ENCODE results near the gene UGT1A9.
A peak's percentile ranks its signal among the peaks of the same experiment; 100 is the strongest.

UGT1A9 gene

DNA sequence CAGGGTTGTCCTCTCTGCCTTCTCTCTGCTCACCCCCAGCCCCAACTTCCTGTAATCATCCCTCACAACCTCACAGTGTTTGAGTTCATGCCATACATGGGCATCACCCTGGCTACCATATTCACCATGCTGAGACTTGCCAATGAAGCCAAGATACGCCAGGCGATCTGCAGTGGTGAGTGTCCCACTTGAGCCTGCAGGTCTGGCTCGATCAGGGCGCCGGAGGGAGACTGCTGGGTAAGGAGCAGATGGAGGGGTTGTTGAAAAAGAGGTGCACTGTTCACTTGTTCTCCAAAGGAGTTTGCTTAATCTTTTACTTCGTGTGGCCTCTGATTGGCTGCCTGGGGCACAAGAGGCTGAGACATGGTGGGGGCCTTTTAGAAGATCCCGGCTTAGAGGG is 121.0 kb downstream of the UGT1A9 start:
- FAIRE-seq (no peak), DNase-seq (ENCODE audit: insufficient read length, low spot score) (no peak)

DNA sequence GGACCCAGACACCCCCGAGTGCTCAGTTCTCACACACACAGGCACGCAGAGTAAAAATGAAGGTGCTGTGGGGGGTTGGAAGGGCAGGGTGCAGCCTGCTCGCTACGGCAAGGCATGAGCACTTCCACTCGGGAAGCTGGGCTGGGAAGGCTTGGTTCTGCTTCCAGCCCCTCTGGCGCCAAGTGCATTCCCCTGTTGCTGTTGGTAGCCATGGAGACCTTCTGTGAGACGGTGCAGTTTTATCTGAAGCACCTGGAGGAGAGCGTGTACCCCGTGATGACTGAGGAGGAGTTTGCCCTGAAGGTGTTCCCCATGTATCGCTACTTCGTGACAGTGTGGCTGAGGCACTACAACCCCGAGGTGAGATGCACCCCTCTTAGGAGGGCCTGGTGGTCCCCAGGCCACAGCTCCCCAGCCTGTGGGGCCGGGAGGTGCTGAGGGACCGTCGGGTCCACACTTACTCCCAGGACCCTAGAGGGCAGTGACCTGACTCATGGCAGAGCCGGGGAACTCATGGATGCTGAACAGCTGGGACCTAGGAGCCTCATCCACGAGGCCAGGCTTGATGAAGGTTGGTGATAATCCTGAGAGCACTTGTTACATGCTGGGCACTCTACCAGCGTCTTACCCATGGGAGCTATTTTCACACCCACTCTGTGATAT is 121.9 kb downstream of the UGT1A9 start:
- no peak for FAIRE-seq
- DNase-seq (ENCODE audit: insufficient read length, low spot score), result no peak

DNA sequence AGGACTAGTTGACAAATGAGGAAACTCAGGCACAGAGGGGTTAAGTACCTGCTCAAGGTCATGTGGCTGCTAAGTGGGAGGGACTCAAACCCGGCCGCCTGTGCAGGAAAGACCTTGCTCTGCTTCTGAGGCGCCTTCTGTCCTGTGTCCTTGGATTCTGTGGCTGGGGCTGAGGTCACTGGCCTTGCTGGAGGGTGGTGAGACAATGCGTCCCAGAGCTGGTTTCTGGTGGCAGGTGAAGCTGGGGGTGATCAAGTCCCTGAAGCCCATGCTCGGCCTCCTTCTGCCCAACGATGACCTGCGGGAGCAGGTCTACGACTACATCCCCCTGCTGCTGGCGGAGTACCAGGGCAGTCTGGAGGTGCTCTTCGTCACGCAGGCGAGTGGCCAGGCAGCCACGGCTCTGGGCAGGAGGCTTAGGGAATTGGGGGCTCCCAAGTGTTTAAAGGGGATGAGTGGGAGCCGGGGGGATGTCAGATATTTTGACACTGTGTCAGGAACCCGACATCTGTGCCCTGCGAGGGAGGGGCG is 122.5 kb downstream of the UGT1A9 start:
- no peak for FAIRE-seq

DNA sequence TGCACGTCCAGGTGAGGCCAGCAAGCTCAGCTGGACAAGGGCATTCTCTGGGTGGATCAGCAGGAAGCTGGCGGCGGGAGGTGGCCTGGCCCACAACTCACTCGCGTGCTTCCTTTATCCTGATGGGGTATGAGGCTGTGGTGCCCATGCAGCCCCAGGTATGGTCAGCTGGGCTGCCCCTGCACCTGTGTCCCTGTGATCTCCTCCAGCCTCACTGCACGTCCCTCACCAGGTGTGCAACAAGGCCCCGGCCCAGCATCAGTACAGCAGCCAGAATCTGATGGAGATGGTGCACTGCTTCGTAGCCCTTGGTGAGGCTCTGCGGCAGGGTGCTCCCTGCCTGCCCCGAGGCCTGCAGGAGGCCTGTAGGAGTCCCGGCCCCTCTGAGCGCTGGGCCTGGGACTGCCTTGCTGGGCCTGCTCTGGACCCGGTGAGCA is 124.1 kb downstream of the UGT1A9 start:
- FAIRE-seq, result no peak

More for the DNA sequence above, 122.5 kb downstream of the UGT1A9 start:
- DNase-seq (ENCODE audit: insufficient read length, low spot score), result no peak

DNA sequence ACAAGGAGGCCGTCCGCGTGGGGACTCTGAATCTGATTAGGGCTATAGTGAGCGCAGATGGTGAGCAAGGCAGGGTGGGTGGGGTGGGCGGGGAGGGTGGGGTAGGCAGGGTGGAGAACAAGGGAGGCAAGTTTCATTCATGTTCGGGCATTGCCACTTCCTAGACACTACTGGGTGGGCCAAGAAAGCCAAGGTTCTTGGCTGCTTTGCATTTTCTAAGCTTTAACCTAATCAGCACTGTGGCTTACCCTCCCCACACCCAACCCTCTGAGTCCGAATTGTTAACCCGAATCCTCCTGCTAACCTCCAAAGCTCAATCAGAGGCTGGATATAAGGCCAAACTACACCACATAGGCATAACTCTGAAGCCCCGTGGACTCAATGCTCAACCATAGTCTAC is 124.6 kb downstream of the UGT1A9 start:
- DNase-seq (ENCODE audit: insufficient read length, low spot score) (no peak), FAIRE-seq (no peak)

More for the DNA sequence above, 124.1 kb downstream of the UGT1A9 start:
- DNase-seq (ENCODE audit: insufficient read length, low spot score), result no peak

DNA sequence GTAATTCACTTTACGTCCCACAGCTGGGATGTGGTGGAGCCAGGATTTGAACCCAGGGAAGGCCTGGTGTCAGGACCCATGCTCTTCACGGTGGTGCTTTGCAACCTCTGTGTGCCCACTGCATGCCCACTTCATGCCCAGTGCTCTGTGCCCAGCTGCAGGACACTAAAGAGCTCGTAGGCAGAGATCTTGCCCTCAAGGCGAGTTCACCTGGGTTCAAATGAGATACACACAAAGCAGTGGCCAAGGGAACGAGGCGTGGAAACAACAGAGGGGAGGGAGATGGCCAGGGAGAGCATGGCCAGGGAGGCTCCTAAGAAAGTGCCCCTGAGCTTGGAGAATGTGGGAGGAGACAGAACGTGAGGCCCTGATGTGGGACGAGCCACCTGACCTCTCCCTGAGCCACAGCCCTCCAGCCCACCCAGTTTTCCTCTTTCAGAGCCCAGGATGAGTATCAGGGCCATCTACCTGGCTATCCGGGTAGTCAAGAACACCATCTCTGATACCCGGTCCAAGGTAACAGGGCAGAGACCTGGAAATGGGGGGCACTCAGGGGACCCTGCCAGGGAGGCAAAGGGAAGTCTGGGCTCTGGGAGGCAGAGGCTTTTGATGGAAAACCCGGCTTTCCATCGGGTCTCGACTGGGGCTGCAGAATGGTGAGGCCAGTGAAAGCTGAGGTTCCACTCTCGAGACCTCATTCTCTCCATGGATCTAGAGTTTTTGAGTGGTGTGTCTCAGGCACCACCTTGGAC is 126.8 kb downstream of the UGT1A9 start:
- FAIRE-seq, result no peak
- no peak for DNase-seq (ENCODE audit: insufficient read length, low spot score)

DNA sequence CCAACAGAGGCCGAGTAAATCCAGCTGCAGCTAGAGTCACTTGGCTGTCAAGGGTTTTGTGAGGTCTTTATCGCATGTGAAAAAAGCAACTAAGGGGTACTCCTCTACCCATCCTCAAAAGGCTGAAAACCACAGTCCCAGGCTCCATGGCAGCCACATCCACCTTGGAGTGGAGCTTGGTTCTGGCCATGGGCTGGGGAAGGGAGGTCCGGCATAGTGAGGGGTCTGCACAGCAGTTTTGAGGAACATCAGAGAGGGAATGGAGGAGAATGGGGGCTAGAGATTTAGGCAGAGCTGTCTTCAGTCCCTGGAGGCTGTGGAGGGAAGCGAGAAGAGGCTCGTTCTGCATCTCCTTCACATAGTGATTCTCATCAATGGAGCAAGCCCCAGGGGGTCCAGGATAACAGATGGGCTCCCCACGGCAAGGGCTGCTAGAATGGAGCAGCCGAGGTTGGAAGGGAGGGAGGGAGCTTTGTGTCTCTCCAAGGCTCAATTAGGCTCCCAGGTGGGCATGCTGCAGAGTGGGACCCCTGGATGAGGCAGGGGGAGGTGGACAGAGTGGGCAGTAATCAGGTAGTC is 127.5 kb downstream of the UGT1A9 start:
- DNase-seq (ENCODE audit: insufficient read length, low spot score) (no peak), FAIRE-seq (no peak)

DNA sequence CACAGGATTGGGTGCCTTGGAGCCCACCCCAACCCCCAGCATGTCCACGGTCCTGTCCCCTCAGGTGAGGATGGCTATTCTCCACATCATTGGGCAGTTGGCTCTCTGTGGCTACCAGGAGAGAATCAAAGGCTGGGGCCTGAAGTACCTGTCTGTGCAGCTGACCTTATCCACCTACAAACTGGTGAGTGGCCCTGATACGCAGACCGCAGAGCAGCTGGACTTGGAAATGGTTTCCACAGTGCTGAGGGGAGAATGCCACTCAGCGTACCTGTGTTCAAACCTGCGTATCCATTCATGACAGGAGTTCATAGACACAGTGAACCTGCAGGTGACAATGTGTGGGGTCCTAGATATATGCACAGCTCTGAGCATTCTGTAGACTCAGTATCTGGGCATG is 128.0 kb downstream of the UGT1A9 start:
- FAIRE-seq, result peak; percentile 26
- DNase-seq (ENCODE audit: insufficient read length, low spot score), result no peak

DNA sequence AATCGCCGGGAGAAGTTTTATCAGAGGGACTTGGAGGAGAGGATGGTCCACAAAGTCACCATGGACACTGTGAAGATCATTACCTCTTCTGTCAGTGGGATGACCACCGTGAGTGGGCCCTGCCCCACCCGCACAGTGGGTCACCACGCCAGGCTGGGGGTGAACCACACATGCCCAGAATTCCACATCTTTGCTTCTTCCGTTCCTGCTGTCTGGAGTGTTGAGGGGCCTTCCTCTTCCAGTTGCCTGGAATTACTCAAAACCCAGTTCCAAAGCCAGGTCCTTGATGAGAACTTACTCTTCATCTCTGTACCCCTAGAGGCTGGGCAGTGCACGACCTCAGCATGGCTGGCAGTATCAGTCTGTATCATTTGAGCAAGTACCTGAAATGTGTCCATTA is 128.5 kb downstream of the UGT1A9 start:
- DNase-seq (ENCODE audit: insufficient read length, low spot score) (no peak), FAIRE-seq (no peak)

DNA sequence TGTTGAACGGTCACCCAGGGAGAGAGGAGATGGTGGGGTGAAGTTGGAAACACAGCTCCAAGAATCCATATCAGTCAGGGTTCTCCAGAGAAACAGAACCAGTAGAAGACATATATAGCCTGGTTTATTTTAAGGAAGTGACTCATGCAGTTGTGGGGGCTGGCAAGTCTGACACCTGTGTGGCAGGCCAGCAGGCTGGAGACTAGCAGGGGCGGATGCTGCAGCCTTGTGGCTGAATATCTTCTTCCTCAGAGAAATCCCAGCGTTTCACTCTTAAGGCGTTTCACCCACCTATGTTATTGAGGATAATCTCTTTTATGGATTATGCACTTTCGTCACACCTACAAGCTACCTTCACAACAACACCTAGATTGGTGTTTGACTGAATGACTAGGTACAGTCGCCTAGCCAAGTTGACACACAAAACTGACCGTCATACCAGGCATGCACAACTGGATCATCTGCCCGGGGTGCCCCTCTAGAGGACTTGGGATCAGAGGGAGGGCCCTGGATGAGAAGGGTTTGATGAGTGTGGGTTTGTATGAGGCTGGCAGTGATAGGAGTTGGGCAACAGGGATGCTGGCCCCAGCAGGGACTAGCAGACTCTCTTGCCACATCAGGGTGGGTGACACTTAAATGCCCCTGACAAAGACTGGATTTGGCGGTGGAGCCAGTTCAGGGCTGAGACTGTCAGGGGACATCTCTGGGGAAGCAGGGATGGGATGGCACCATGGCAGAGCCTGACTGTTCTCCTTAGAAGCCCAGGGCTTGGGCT is 129.8 kb downstream of the UGT1A9 start:
- no peak for DNase-seq (ENCODE audit: insufficient read length, low spot score)
- FAIRE-seq, result no peak

DNA sequence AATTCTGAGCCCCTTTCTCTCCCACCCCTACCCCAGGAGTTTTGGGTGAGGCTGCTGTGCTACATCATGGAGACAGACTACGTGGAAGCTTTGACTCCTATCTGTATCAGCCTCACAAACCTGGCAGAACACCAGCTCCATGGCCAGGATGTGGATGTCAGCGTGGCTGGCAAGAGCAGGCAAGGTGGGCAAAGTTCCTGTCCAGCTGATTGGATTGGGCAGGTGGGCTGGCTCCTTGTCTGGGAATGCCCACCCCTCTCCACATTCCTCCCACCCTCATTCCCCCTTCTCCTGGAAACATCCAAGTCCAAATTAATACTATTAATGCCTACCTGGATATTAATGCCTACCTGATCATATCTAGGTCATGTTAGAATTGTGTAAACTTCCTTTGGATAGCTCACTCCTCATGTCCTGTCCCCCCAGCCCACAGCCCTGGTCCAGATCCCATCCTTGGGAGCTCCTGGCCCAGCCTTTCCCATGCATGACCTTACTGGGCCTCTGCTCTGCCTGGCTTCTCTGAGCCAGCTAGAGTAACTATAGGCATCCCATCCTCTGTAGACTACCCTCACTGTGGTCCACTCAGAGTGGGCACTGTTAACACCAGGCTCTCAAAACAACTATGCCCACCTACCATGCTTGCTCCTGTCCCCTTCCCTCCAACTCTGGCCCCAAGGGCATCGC is 130.6 kb downstream of the UGT1A9 start:
- FAIRE-seq, result no peak
- no peak for DNase-seq (ENCODE audit: insufficient read length, low spot score)

DNA sequence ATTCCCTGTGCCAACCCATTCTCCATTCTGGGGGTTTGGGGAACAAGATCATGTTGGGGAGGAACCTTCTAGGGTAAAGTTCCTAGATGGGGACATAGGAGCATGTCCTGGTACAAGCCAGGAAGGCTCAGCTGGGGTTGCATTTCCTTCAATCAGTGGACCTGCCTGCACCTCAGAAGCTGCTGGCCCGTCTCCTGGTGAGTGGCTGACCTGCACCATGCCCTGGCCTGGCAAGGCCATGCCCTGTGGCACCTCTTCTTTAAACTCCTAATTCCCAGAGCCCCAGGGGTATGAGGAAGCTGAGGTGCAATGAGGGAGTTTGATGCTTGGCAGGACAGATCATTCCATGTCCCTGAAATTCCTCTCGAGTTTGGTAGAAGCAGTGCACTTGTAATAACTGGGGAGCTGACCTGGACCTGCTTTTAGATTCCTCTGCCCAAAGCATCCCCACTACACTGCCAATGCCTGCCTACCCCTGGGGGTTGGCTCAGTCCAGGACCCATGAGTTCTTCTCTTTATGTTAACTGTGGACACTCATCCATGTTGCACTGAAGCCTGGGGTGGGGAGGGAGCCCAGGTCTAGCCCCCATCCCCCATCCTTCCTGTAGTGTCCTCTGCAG is 131.7 kb downstream of the UGT1A9 start:
- no peak for DNase-seq (ENCODE audit: insufficient read length, low spot score)
- no peak for FAIRE-seq

DNA sequence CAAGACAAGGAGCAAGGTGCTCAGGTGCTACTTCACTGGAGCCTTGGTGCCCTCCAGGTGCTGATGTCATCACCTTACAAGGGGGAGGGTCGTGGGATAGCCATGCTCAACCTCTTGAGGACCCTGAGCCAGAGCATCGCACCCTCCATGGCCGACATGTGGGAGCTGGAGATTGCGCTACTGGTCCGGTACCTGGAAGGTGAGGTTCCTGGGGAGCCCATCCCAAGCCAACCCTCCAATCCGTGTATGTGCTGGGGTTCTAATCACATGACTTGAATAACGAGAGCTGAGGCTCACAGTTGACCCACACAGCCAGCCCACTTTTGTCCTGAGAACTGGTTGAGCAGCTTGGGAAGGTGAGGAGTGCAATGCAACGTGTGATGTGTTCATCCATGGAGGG is 132.3 kb downstream of the UGT1A9 start:
- no peak for FAIRE-seq
- DNase-seq (ENCODE audit: insufficient read length, low spot score), result no peak

DNA sequence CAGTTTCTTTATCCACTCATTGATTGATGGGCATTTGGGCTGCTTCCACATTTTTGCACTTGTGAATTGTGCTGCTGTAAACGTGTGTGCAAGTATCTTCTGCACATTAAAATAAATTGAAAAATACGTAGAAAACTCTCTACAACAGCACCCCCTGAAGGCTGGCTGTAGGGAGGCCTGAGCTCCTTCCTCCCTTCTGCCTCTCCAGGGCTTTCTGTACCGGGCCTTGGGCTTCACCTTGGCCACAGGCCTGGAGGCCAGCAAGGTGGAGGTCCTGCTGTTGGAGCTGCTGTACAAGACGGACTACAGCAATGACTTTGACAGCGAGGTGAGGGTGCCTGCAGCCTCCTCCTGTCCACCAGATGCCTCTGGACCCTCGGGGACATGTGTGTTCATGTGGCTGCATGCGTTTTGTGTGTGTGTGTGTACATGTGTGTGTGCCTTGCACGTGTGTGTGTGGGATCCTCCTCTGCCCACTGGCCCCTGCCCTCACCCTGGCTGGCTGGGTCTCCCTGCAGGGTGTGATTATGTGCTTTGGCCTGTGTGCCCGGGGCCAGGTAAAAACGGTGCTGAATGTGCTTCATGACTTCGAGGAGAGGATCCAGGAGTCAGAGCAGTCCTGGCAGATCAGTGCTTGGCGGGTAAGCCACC is 135.6 kb downstream of the UGT1A9 start:
- peak; percentile 74 for FAIRE-seq
- no peak for DNase-seq (ENCODE audit: insufficient read length, low spot score)

DNA sequence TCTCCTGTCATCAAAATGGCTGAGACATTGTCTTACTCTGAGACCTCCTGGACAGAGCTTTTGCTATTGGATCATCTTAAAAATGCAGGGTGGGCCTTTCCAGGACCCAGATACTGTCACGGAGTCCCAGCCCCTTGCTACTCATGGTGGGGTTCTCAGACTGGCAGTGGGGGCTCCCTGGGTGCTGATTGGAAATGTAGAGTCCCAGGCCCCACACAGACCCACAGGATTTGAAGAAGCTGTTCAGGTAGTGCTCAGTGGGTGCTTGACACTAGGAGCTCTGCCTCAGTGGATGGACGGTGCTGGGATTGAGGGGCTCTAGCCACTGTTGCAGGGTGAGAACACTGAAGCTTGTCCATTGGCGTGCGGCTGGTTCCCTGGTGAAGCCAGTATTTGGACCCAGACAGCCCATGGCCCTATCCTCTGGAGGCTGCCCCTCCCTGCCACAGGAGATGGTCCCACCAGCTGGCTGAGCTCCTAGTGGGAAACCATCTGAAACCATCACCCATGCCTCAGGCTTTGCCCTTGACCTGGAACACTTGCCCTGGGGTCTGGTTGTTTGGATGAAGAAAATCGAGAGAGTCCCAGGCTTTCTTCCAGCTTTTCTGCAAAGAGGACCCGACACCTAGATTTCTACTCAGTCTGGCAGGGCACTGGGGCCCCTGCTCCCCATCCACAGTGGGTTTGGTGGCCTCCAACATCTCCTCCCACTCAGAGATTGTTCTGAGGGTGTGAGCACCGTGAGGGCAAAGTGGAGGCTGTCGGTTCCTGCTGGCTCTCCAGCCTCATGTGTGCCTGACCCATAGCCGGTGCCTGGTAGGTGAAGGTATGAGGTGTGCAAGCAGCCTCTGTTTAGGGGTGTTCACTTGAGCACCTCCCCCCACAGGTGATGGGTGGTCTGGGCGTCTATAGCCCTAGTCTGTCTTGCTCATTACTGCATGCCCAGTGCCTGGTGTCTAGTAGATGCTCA is 136.6 kb downstream of the UGT1A9 start:
- FAIRE-seq, result no peak
- DNase-seq (ENCODE audit: insufficient read length, low spot score), result no peak

DNA sequence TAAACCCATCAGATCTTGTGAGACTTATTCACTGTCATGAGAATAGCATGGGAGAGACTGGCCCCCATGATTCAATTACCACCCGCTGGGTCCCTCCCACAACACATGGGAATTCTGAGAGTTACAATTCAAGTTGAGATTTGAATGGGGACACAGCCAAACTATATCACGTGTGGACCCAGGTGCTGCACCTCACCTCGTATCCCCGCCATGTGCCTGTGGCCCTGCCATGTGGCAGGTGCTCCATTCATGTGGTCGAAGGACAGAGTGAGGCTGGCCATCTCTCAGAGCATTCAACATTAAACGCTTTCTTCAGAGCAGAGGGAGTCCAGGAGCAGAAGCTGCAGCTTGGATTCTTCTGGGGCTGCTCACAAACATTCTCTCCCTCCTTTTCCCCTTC is 138.7 kb downstream of the UGT1A9 start:
- FAIRE-seq (no peak), DNase-seq (ENCODE audit: insufficient read length, low spot score) (no peak)

DNA sequence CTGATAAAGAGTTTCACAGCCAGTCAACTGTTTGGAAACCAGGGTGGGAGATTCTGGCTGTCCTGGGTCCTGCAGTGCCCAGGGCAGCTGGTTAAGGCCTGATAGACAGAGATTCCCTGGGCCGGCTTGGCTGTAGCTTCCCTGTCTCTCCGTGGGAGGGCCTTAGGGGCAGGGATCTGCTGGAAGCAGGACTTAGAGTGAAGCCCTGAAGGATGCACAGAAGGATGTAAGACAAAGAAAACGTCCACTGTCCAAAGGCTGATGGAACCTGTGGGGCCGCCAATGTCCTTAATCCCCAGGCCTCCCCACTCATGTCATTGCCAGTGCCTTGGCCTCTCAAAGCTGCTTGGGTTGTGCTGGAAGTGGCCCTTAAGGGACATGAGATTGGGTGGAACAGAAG is 139.4 kb downstream of the UGT1A9 start:
- no peak for FAIRE-seq
- no peak for DNase-seq (ENCODE audit: insufficient read length, low spot score)

DNA sequence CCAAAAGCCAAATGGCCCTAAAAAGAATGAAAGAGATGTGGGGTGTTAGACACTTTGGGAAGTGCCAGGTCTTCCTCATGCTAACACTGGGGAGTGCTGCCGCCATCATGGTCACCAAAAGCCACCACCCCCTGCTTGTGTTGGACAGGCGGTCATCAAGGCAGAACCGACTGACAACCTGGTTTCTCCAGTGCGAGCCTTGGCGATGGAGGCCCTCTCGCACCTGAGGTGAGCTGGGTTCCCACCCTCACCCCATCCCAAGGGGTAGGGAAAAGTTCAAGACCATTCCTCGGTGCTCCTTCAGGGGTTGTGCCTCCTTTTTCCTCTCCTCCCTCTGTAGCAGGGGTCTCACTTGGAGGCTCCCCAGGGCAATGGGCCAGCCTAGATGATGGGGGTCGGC is 140.0 kb downstream of the UGT1A9 start:
- FAIRE-seq, result no peak
- DNase-seq (ENCODE audit: insufficient read length, low spot score), result no peak
